CD4-positive, alpha-beta T cell treated with Interleukin-17A for 4 hours (primary cell): ENCODE results near the gene HHATL.

Source experiments
- DNase-seq: peaks from one replicate; pipeline ENCODE4 v3.0.0-alpha.2; 2020; ENCODE audit warnings: mixed read lengths

The HHATL gene

DNA sequence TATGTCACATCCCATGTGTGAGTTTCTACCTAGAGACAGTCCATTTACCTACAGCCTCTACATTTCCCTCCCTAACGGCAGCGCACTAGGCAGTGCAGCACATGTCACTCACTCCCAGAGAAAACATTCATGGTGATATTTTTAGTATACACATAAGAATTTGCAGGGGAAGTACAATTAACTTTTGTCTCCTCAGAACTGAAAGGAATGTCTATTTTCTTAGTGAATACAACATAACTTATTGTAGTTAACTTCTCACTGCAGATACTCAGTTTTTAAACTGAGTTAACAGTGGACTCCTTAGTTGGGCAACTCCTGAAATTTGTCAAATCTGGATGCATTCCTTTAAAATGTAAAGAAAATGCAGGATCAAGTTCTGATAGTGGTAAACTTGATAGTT lies 53.6 kb downstream of the HHATL start:
- no peak for DNase-seq

DNA sequence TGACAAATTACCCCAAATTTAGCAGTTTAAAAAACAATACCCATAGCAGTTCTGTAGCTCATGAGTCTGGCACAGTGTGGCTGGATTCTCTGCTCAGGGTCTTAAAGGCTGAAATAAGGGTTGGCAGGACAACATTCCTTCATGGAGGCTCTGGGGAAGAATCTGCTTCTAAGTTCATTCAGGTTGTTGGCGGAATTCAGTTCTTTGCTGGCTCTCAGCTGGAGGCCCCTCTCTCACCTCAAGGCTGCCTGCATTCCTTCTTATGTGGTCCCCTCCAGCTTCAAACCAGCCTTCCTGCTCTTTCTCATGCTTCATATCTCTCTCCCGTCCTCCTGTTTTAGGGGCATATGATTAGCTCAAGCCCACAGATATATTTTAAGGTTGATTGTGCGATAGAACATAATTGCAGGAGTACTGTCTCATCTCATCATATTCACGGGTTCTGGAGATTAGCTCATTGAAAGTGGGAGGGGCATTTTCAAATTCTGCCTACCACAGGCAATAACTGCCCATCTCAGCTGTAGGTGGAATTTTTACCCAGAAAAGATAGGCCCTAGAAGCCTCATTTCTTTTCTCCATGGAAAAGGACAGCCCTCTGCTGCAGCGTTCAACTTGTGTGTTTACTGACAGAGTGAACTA lies 54.7 kb downstream of the HHATL start:
- no peak for DNase-seq
